Measurements from ENCODE around the gene DNMT3L. TPM values are rescaled to one million over a fixed set of nuclear protein-coding genes. Genes with fewer than 3 reads are reported as not detected.
A peak's percentile ranks its signal among the peaks of the same experiment; 100 is the strongest.

Gene DNMT3L
- total and polyA plus RNA-seq, 9 donors: not detected

GRCh38 chr21:44294391-44295162, 32.9 kb upstream of the DNMT3L start:
- Histone ChIP-seq H3K4me3 (ENCODE audit: low read length) (no peak overlapping the region), H3K9me3 (replicated peaks; ENCODE audit: control insufficient read depth, low read depth, low read length) (no peaks in the 10 kb centered on the region), H3K27ac (ENCODE audit: low read length) (no peak overlapping the region), H3K27me3 (ENCODE audit: control insufficient read depth, insufficient read depth, low read length) (peaks cover 5% of the 10 kb centered on the region), H3K4me1 (ENCODE audit: control insufficient read depth, insufficient read depth, low read length) (peaks cover 39% of the 10 kb centered on the region), H3K36me3 (ENCODE audit: control insufficient read depth, insufficient read depth, low read length) (no peaks in the 10 kb centered on the region)
- 50% methylated on average over 15 of the region's 26 CpGs for WGBS (ENCODE audit: insufficient coverage)
- DNase-seq: peak; percentile 84

GRCh38 chr21:44293551-44294231, 32.0 kb upstream of the DNMT3L start:
- Histone ChIP-seq H3K36me3 (ENCODE audit: control insufficient read depth, insufficient read depth, low read length) (no peaks in the 10 kb centered on the region), H3K4me3 (ENCODE audit: low read length) (no peak overlapping the region), H3K27me3 (ENCODE audit: control insufficient read depth, insufficient read depth, low read length) (peaks cover 5% of the 10 kb centered on the region), H3K9me3 (replicated peaks; ENCODE audit: control insufficient read depth, low read depth, low read length) (no peaks in the 10 kb centered on the region), H3K4me1 (ENCODE audit: control insufficient read depth, insufficient read depth, low read length) (peaks cover 34% of the 10 kb centered on the region), H3K27ac (ENCODE audit: low read length) (no peak overlapping the region)
- WGBS (ENCODE audit: insufficient coverage): 85% methylated on average over 28 of the region's 33 CpGs
- DNase-seq: no peak

GRCh38 chr21:44292812-44293195, 31.1 kb upstream of the DNMT3L start:
- Histone ChIP-seq H3K9me3 (replicated peaks; ENCODE audit: control insufficient read depth, low read depth, low read length) (no peaks in the 10 kb centered on the region), H3K27me3 (ENCODE audit: control insufficient read depth, insufficient read depth, low read length) (peaks cover 5% of the 10 kb centered on the region), H3K4me1 (ENCODE audit: control insufficient read depth, insufficient read depth, low read length) (peaks cover 33% of the 10 kb centered on the region), H3K36me3 (ENCODE audit: control insufficient read depth, insufficient read depth, low read length) (no peaks in the 10 kb centered on the region), H3K4me3 (ENCODE audit: low read length) (no peak overlapping the region), H3K27ac (ENCODE audit: low read length) (no peak overlapping the region)
- DNase-seq: no peak
- WGBS (ENCODE audit: insufficient coverage): 82% methylated on average over 13 of the region's 15 CpGs

- no peak overlapping the region for H3K27ac ChIP-seq (ENCODE audit: low read length)
- H3K4me3 ChIP-seq (ENCODE audit: low read length): no peak overlapping the region
- H3K27me3 ChIP-seq (ENCODE audit: control insufficient read depth, insufficient read depth, low read length): peaks cover 11% of the 10 kb centered on the region
- no peaks in the 10 kb centered on the region for H3K9me3 ChIP-seq (replicated peaks; ENCODE audit: control insufficient read depth, low read depth, low read length)
- peaks cover 28% of the 10 kb centered on the region for H3K4me1 ChIP-seq (ENCODE audit: control insufficient read depth, insufficient read depth, low read length)
- WGBS (ENCODE audit: insufficient coverage): 54% methylated on average over 17 of the region's 25 CpGs
- no peaks in the 10 kb centered on the region for H3K36me3 ChIP-seq (ENCODE audit: control insufficient read depth, insufficient read depth, low read length)
- no peak for DNase-seq
These were observed 30.5 kb upstream of the DNMT3L start for GRCh38 chr21:44291936-44292811.

GRCh38 chr21:44291078-44291935, 29.6 kb upstream of the DNMT3L start:
- Histone ChIP-seq H3K36me3 (ENCODE audit: control insufficient read depth, insufficient read depth, low read length) (no peaks in the 10 kb centered on the region), H3K4me3 (ENCODE audit: low read length) (no peak overlapping the region), H3K27ac (ENCODE audit: low read length) (no peak overlapping the region), H3K9me3 (replicated peaks; ENCODE audit: control insufficient read depth, low read depth, low read length) (no peaks in the 10 kb centered on the region), H3K4me1 (ENCODE audit: control insufficient read depth, insufficient read depth, low read length) (peaks cover 24% of the 10 kb centered on the region), H3K27me3 (ENCODE audit: control insufficient read depth, insufficient read depth, low read length) (peaks cover 19% of the 10 kb centered on the region)
- DNase-seq: no peak
- 81% methylated on average over 26 of the region's 33 CpGs for WGBS (ENCODE audit: insufficient coverage)

- no peak for DNase-seq
- 69% methylated on average over 14 of the region's 16 CpGs for WGBS (ENCODE audit: insufficient coverage)
- Histone ChIP-seq H3K27ac (ENCODE audit: low read length) (no peak overlapping the region), H3K9me3 (replicated peaks; ENCODE audit: control insufficient read depth, low read depth, low read length) (no peaks in the 10 kb centered on the region), H3K27me3 (ENCODE audit: control insufficient read depth, insufficient read depth, low read length) (peaks cover 26% of the 10 kb centered on the region), H3K4me1 (ENCODE audit: control insufficient read depth, insufficient read depth, low read length) (peaks cover 17% of the 10 kb centered on the region), H3K4me3 (ENCODE audit: low read length) (no peak overlapping the region), H3K36me3 (ENCODE audit: control insufficient read depth, insufficient read depth, low read length) (no peaks in the 10 kb centered on the region)
These were observed 28.8 kb upstream of the DNMT3L start for GRCh38 chr21:44290327-44291077.

- H3K36me3 ChIP-seq (ENCODE audit: control insufficient read depth, insufficient read depth, low read length): no peaks in the 10 kb centered on the region
- H3K27ac ChIP-seq (ENCODE audit: low read length): no peak overlapping the region
- H3K4me1 ChIP-seq (ENCODE audit: control insufficient read depth, insufficient read depth, low read length): peaks cover 14% of the 10 kb centered on the region
- H3K9me3 ChIP-seq (replicated peaks; ENCODE audit: control insufficient read depth, low read depth, low read length): no peaks in the 10 kb centered on the region
- WGBS (ENCODE audit: insufficient coverage): 80% methylated on average over 21 of the region's 24 CpGs
- peaks cover 35% of the 10 kb centered on the region for H3K27me3 ChIP-seq (ENCODE audit: control insufficient read depth, insufficient read depth, low read length)
- DNase-seq: no peak
- no peak overlapping the region for H3K4me3 ChIP-seq (ENCODE audit: low read length)
These were observed 27.8 kb upstream of the DNMT3L start for GRCh38 chr21:44289381-44290010.

GRCh38 chr21:44288251-44289110, 26.8 kb upstream of the DNMT3L start:
- 87% methylated on average over 19 of the region's 23 CpGs for WGBS (ENCODE audit: insufficient coverage)

More at GRCh38 chr21:44288251-44289110, 26.8 kb upstream of the DNMT3L start:
- Histone ChIP-seq H3K36me3 (ENCODE audit: control insufficient read depth, insufficient read depth, low read length) (no peaks in the 10 kb centered on the region), H3K4me1 (ENCODE audit: control insufficient read depth, insufficient read depth, low read length) (peaks cover 18% of the 10 kb centered on the region), H3K9me3 (replicated peaks; ENCODE audit: control insufficient read depth, low read depth, low read length) (no peaks in the 10 kb centered on the region), H3K27me3 (ENCODE audit: control insufficient read depth, insufficient read depth, low read length) (peaks cover 35% of the 10 kb centered on the region), H3K27ac (ENCODE audit: low read length) (no peak overlapping the region), H3K4me3 (ENCODE audit: low read length) (no peak overlapping the region)
- no peak for DNase-seq

Measured in muscle of leg (tissue), 11 donors.